ENCODE results near the gene GPR156. TPM values are rescaled to one million over a fixed set of nuclear protein-coding genes. Genes with fewer than 3 reads are reported as not detected.

The GPR156 gene
- total and polyA plus RNA-seq, 2 of the 4 experiments (the other 2 are of a cell fraction): 0.09 to 0.18 TPM

- no peak overlapping the region for H3K14ac ChIP-seq (replicated peaks; ENCODE audit: low read depth, low read length)
- BruUV-seq (replicated peaks): no TSS peak
- no peak overlapping the region for H4K8ac ChIP-seq (ENCODE audit: low read depth in 2 of 2, low read length in 2 of 2)
- H3K9me3 ChIP-seq (ENCODE audit: control insufficient read depth, insufficient read depth, low read length): no peaks in the 10 kb centered on the region
- H2BK5ac ChIP-seq (ENCODE audit: low read depth, low read length, poor library complexity, severe bottlenecking): no peak overlapping the region
- no peak overlapping the region for H3K9ac ChIP-seq (ENCODE audit: low read depth, low read length)
- H3K23ac ChIP-seq (ENCODE audit: low read depth, low read length): no peak overlapping the region
- CTCF ChIA-PET: no interaction called here
- in situ Hi-C loops (cut with MboI; ENCODE audit: low sequenced_read_pairs) (no loop called here), intact Hi-C loops (cut with micrococcal nuclease) (no loop called here), dilution Hi-C loops (cut with HindIII; ENCODE audit: low sequenced_read_pairs, unreplicated experiment) (no loop called here)
- H3K36me3 ChIP-seq (ENCODE audit: control insufficient read depth, insufficient read depth, low read length): no peaks in the 10 kb centered on the region
- no peak overlapping the region for H2BK15ac ChIP-seq (ENCODE audit: low read depth, low read length)
- TF ChIP-seq BHLHE40 (IDR thresholded peaks at IDR 0.05; ENCODE audit: low read depth, low read length) (no peak), USF2 (IDR thresholded peaks at IDR 0.05; ENCODE audit: low read depth, low read length) (no peak), MAZ (IDR thresholded peaks at IDR 0.05; ENCODE audit: borderline replicate concordance, low read depth, low read length) (no peak), SMC3 (IDR thresholded peaks at IDR 0.05; ENCODE audit: low read depth, low read length) (no peak), MXI1 (IDR thresholded peaks at IDR 0.05; ENCODE audit: borderline replicate concordance, low read depth, low read length) (no peak), NFE2L2 (IDR thresholded peaks at IDR 0.05; ENCODE audit: low read depth, low read length) (no peak), RFX5 (IDR thresholded peaks at IDR 0.05; ENCODE audit: low read depth, low read length) (no peak), RCOR1 (IDR thresholded peaks at IDR 0.05; ENCODE audit: insufficient replicate concordance, low read length) (no peak)
- no peak overlapping the region for H3K27ac ChIP-seq (ENCODE audit: insufficient read depth, low read length)
- peaks cover 16% of the 10 kb centered on the region for H3K27me3 ChIP-seq (ENCODE audit: control insufficient read depth, insufficient read depth, low read length)
- no peak overlapping the region for H3K4me3 ChIP-seq (ENCODE audit: insufficient read depth, low read depth, low read length)
- H3K18ac ChIP-seq (ENCODE audit: low read depth, low read length): no peak overlapping the region
- no peak for ATAC-seq (ENCODE audit: low read depth)
- no peak overlapping the region for H2AFZ ChIP-seq (replicated peaks; ENCODE audit: low read length, poor library complexity)
- H3K79me1 ChIP-seq (ENCODE audit: low read depth in 1 of 2, low read length in 2 of 2): no peaks in the 10 kb centered on the region
- no peak overlapping the region for H3K56ac ChIP-seq (ENCODE audit: extremely low read depth, insufficient read depth, low read length)
- H3K9me1 ChIP-seq (ENCODE audit: insufficient read depth, low read length): no peaks in the 10 kb centered on the region
- no peak overlapping the region for H4K5ac ChIP-seq (ENCODE audit: low read depth, low read length)
- no peak for DNase-seq
- WGBS, 2 experiments (ENCODE audit: extremely low coverage in 2 of 2, insufficient read length in 1 of 2): 67% methylated on average over 1 of the region's 1 CpG; no CpG with 5 or more reads in 1 of the 2 experiments
- H4K20me1 ChIP-seq (ENCODE audit: insufficient read depth, low read length): no peaks in the 10 kb centered on the region
- no peaks in the 10 kb centered on the region for H3K4me1 ChIP-seq (ENCODE audit: control insufficient read depth, insufficient read depth, low read length)
- H4K91ac ChIP-seq (ENCODE audit: insufficient read depth, low read depth, low read length): no peak overlapping the region
- H3K4me2 ChIP-seq (ENCODE audit: low read depth, low read length): no peak overlapping the region
- H2BK20ac ChIP-seq (ENCODE audit: low read depth, low read length): no peak overlapping the region
- H2AK9ac ChIP-seq (replicated peaks; ENCODE audit: low read depth, low read length, poor library complexity): no peak overlapping the region
- POLR2A ChIA-PET (ENCODE audit: unreplicated experiment): interaction anchor here (0.5 kb wide), 1 partner anchor 34 kb away, joined by 3 read pairs; no protein-coding TSS in a partner anchor
- no peak overlapping the region for H2BK120ac ChIP-seq (ENCODE audit: low read depth, low read length)
- no peak overlapping the region for H2AK5ac ChIP-seq (ENCODE audit: low read depth, low read length)
- no peak overlapping the region for H3K4ac ChIP-seq (ENCODE audit: low read depth, low read length)
Observed at GRCh38 chr3:120272286-120272685, 12.7 kb downstream of the GPR156 start.
